DND-41 (cell line): Measurements from ENCODE around the gene TCEA3.

ENCODE experiments used
- ATAC-seq: fragments of 200-7000 bp; cut with Tn5 transposase; 3 replicates; pipeline ENCODE4 v1.9.1; 2021; ENCODE audit warnings: low read depth; ENCODE audit not compliant: insufficient read depth
- DNase-seq: peaks from one replicate; pipeline ENCODE4 v3.0.0-alpha.2; 2020
- H2AFZ ChIP-seq: 2 replicates; pipeline ENCODE4 v1.6.0; 2012; ENCODE audit warnings: low read depth, low read length
- H3K27ac ChIP-seq: 2 replicates; pipeline ENCODE4 v1.5.1; 2012; ENCODE audit warnings: low read length, inconsistent platforms
- H3K27me3 ChIP-seq: fragments of 200-600 bp; sonication (generic); 2 replicates; pipeline ENCODE4 v1.6.0; 2012; ENCODE audit warnings: low read length, mild to moderate bottlenecking, inconsistent platforms; ENCODE audit not compliant: insufficient read depth, poor library complexity
- H3K36me3 ChIP-seq: 2 replicates; pipeline ENCODE4 v1.5.1; 2012; ENCODE audit warnings: low read length, inconsistent platforms; ENCODE audit not compliant: insufficient read depth
- H3K4me1 ChIP-seq: 2 replicates; pipeline ENCODE4 v1.5.1; 2012; ENCODE audit warnings: mild to moderate bottlenecking, low read length; ENCODE audit not compliant: insufficient read depth
- H3K4me2 ChIP-seq: 2 replicates; pipeline ENCODE4 v1.6.0; 2012; ENCODE audit warnings: mild to moderate bottlenecking, moderate library complexity, low read length, inconsistent platforms; ENCODE audit not compliant: insufficient read depth
- H3K4me3 ChIP-seq, 2 experiments: fragments of 200-600 bp in 1 of 2; shearing (Covaris generic) in 1 of 2; 2 replicates each; pipeline ENCODE4 v1.5.1; 2012 to 2016; ENCODE audit warnings: inconsistent platforms in 2 of 2, low read length in 2 of 2, mild to moderate bottlenecking in 2 of 2, low read depth in 1 of 2, moderate library complexity in 1 of 2
- H3K79me2 ChIP-seq: 2 replicates; pipeline ENCODE4 v1.6.0; 2012; ENCODE audit warnings: low read length, inconsistent platforms; ENCODE audit not compliant: insufficient read depth
- H3K9ac ChIP-seq: 2 replicates; pipeline ENCODE4 v1.6.0; 2012; ENCODE audit warnings: low read depth, mild to moderate bottlenecking, inconsistent platforms, low read length, moderate library complexity
- H3K9me3 ChIP-seq: 2 replicates; pipeline ENCODE4 v1.5.1; 2012; ENCODE audit warnings: low read length, moderate library complexity, mild to moderate bottlenecking, inconsistent platforms; ENCODE audit not compliant: insufficient read depth, severe bottlenecking
- H4K20me1 ChIP-seq: 2 replicates; pipeline ENCODE4 v1.6.0; 2012; ENCODE audit warnings: low read length; ENCODE audit not compliant: insufficient read depth
- CTCF ChIP-seq: IDR thresholded peaks from 2 replicates; pipeline ENCODE4 v1.5.1; 2012; ENCODE audit warnings: borderline replicate concordance, low read length, moderate library complexity, mild to moderate bottlenecking; ENCODE audit not compliant: poor library complexity, severe bottlenecking; ENCODE audit errors: extremely low read depth
- EZH2 ChIP-seq: IDR thresholded peaks from 3 replicates; pipeline ENCODE4 v1.6.1; 2012; ENCODE audit warnings: borderline replicate concordance, low read depth, mild to moderate bottlenecking, moderate library complexity, low read length, inconsistent platforms; ENCODE audit not compliant: severe bottlenecking

The TCEA3 gene

GRCh38 chr1:23453455-23454000, 29.0 kb upstream of the TCEA3 start:
- Histone ChIP-seq H3K4me2 (no peak overlapping the region), H3K4me3 (no peak overlapping the region), H3K4me1 (peaks cover 5% of the 10 kb centered on the region; the same call in 1 of the 2 replicates), H3K36me3 (no peaks in the 10 kb centered on the region), H3K79me2 (no peaks in the 10 kb centered on the region), H4K20me1 (peaks cover 23% of the 10 kb centered on the region), H3K9ac (no peak overlapping the region), H3K27ac (no peak overlapping the region), H3K27me3 (peaks cover 31% of the 10 kb centered on the region), H3K9me3 (no peaks in the 10 kb centered on the region), H2AFZ (no peak overlapping the region)
- DNase-seq (no peak), ATAC-seq (no peak)
- TF ChIP-seq CTCF (no peak), EZH2 (no peak)

DNA sequence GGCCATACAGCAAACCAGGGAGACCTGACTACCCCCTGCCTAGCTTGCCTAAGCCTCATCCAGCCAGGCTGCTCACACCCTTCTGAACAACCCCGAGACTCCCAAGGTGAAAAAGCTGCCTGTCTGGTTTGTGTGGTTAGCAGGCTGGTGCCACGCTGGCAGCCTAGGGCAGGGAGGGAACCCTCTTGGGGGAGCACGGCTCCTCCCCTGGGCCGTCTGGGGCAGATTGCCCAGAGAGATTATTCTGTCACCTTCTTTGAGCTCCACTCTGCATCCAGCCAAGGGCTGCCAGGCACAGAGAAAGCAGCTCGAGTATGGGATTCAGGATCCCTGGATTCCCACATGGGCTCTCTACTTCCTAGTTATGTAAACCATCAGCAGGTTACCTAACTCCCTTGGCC, 27.5 kb upstream of the TCEA3 start:
- DNase-seq = peak; percentile 77
- Histone ChIP-seq H3K4me2 (no peak overlapping the region), H3K9ac (no peak overlapping the region), H3K4me1 (peaks cover 5% of the 10 kb centered on the region; the same call in 1 of the 2 replicates), H3K27ac (no peak overlapping the region), H3K27me3 (peaks cover 39% of the 10 kb centered on the region), H3K36me3 (no peaks in the 10 kb centered on the region), H3K9me3 (no peaks in the 10 kb centered on the region), H2AFZ (no peak overlapping the region), H3K4me3 (no peak overlapping the region), H3K79me2 (no peaks in the 10 kb centered on the region), H4K20me1 (peaks cover 23% of the 10 kb centered on the region)
- peak; percentile 96 for ATAC-seq
- no peak for TF ChIP-seq CTCF
- no peak for TF ChIP-seq EZH2

- Histone ChIP-seq H3K9ac (no peak overlapping the region), H3K79me2 (no peaks in the 10 kb centered on the region), H3K27ac (no peak overlapping the region), H4K20me1 (peaks cover 23% of the 10 kb centered on the region), H3K4me2 (no peak overlapping the region), H3K9me3 (no peaks in the 10 kb centered on the region), H2AFZ (no peak overlapping the region), H3K4me3 (no peak overlapping the region), H3K36me3 (no peaks in the 10 kb centered on the region), H3K27me3 (peaks cover 43% of the 10 kb centered on the region), H3K4me1 (peaks cover 5% of the 10 kb centered on the region; the same call in 1 of the 2 replicates)
- TF ChIP-seq EZH2 = no peak
- no peak for TF ChIP-seq CTCF
- peak; percentile 5; the same call in 1 of the 3 replicates for ATAC-seq
- DNase-seq = no peak
Observed at GRCh38 chr1:23451441-23451840, 26.9 kb upstream of the TCEA3 start.
